ENCODE measurements around the gene NFIB. TPM values are rescaled to one million over a fixed set of nuclear protein-coding genes. Genes with fewer than 3 reads are reported as not detected.

NFIB gene
- total and polyA plus RNA-seq, 2 of the 8 experiments (the other 6 are each of a cell fraction or from before 2014, with no cell fraction given): 2.6 to 13.1 TPM

- DNase-seq (ENCODE audit: low read depth in 1 of 2, low spot score in 2 of 2) (no peak), FAIRE-seq (no peak)
- no peak overlapping the region for H3K27ac ChIP-seq (ENCODE audit: low read depth, low read length)
- H2BK15ac ChIP-seq (ENCODE audit: low read length): no peak overlapping the region
- no peaks in the 10 kb centered on the region for H3K27me3 ChIP-seq (replicated peaks in 1 of 4; ENCODE audit: control insufficient read depth in 3 of 4, extremely low read depth in 1 of 4, insufficient read depth in 3 of 4, low read length in 3 of 4)
- 84% methylated on average over 2 of the region's 2 CpGs; no CpG with 5 or more reads in 1 of the 2 experiments for WGBS, 2 experiments (ENCODE audit: extremely low coverage in 1 of 2, insufficient coverage in 1 of 2, insufficient read length in 1 of 2, insufficient replicate concordance in 2 of 2, low coverage in 1 of 2, low lambda C conversion rate in 2 of 2, missing lambda C conversion rate in 1 of 2)
- no peaks in the 10 kb centered on the region for H3K9me3 ChIP-seq (ENCODE audit: insufficient read depth in 2 of 2, low read depth in 1 of 2, low read length in 1 of 2)
- H3K4me3 ChIP-seq (ENCODE audit: extremely low read depth in 1 of 4, insufficient read depth in 2 of 4, low read depth in 3 of 4, low read length in 4 of 4): no peak overlapping the region
- no peak overlapping the region for H2BK20ac ChIP-seq (ENCODE audit: low read length)
- H3K14ac ChIP-seq (ENCODE audit: insufficient read length): no peak overlapping the region
- no peak overlapping the region for H3K56ac ChIP-seq (replicated peaks; ENCODE audit: insufficient read length, low read depth, low read length)
- no peaks in the 10 kb centered on the region for H3K79me2 ChIP-seq (ENCODE audit: control insufficient read depth in 1 of 2, insufficient read depth in 2 of 2, low read length in 2 of 2)
- POLR2A ChIA-PET (ENCODE audit: partially characterized antibody): no interaction called here
- H4K91ac ChIP-seq (replicated peaks; ENCODE audit: insufficient read length, low read length): no peak overlapping the region
- H3K4me2 ChIP-seq (ENCODE audit: insufficient read depth in 1 of 2, low read depth in 2 of 2, low read length in 2 of 2): no peak overlapping the region
- H2AFZ ChIP-seq (ENCODE audit: low read length): no peak overlapping the region
- CTCF ChIA-PET (ENCODE audit: partially characterized antibody): no interaction called here
- no peaks in the 10 kb centered on the region for H3K23me2 ChIP-seq (ENCODE audit: low read depth, low read length)
- H4K5ac ChIP-seq (ENCODE audit: insufficient read length, low read depth, low read length): no peak overlapping the region
- no peak overlapping the region for H2BK12ac ChIP-seq (ENCODE audit: low read depth, low read length)
- no peak overlapping the region for H3K4ac ChIP-seq (replicated peaks; ENCODE audit: insufficient read length, low read depth, low read length)
- no peak overlapping the region for H2BK5ac ChIP-seq (ENCODE audit: low read depth, low read length)
- no peak overlapping the region for H2AK5ac ChIP-seq (ENCODE audit: low read depth, low read length)
- no peaks in the 10 kb centered on the region for H4K20me1 ChIP-seq (replicated peaks in 1 of 2; ENCODE audit: control insufficient read depth in 1 of 2, insufficient read depth in 2 of 2, low read length in 2 of 2)
- no peak overlapping the region for H4K8ac ChIP-seq (ENCODE audit: extremely low read depth, insufficient read depth, low read length)
- H3K23ac ChIP-seq (ENCODE audit: insufficient read length): no peak overlapping the region
- H3K9ac ChIP-seq (replicated peaks in 1 of 4; ENCODE audit: extremely low read depth in 1 of 4, low read depth in 3 of 4, low read length in 3 of 4): no peak overlapping the region
- H3K79me1 ChIP-seq (ENCODE audit: low read depth, low read length): no peaks in the 10 kb centered on the region
- H3K36me3 ChIP-seq (ENCODE audit: control insufficient read depth in 2 of 4, insufficient read depth in 4 of 4, low read length in 3 of 4): no peaks in the 10 kb centered on the region
- no peak overlapping the region for H2BK120ac ChIP-seq (replicated peaks; ENCODE audit: low read depth, low read length)
- no peaks in the 10 kb centered on the region for H3K4me1 ChIP-seq (replicated peaks in 1 of 4; ENCODE audit: control insufficient read depth in 3 of 4, insufficient read depth in 4 of 4, low read length in 3 of 4)
- H3K18ac ChIP-seq (ENCODE audit: extremely low read depth, low read length): no peak overlapping the region
- TF ChIP-seq KDM1A (IDR thresholded peaks at IDR 0.05; ENCODE audit: borderline replicate concordance, low read length) (no peak), SIX5 (IDR thresholded peaks at IDR 0.05; ENCODE audit: low read depth, low read length) (no peak), SP4 (IDR thresholded peaks at IDR 0.05; ENCODE audit: low read length) (no peak)
Measured at GRCh38 chr9:14170392-14170931, 143.5 kb downstream of the NFIB start.
